ENCODE measurements around the gene CXXC5. TPM values are rescaled to one million over a fixed set of nuclear protein-coding genes. Genes with fewer than 3 reads are reported as not detected.

The CXXC5 gene
- polyA plus RNA-seq, 1 donor from 2014 or later, result 24.4 TPM

DNA sequence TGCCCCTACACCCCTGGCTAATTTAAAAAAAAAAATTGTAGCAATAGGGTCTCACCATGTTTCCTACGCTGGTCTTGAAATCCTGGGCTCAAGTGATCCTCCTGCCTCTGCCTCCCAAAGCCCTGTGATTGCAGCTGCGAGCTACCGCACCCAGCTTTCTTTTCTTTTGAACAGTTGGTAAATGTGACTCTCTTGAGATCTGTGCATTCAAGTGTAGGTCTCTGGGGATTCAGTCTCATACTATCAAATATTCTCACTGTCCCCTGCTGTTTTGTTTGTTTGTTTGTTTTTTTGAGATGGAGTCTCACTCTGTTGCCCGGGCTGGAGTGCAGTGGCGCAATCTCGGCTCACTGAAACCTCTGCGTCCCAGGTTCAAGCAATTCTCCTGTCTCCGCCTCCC, 42.3 kb upstream of the CXXC5 start:
- Histone ChIP-seq H2AFZ (ENCODE audit: low read depth, low read length) (no peak overlapping the region), H3K27ac (ENCODE audit: low read length) (no peak overlapping the region), H3K9me3 (ENCODE audit: low read length) (no peaks in the 10 kb centered on the region), H3K27me3 (ENCODE audit: insufficient read depth, low read depth, low read length) (no peaks in the 10 kb centered on the region), H3K79me2 (replicated peaks; ENCODE audit: insufficient read depth, low read length) (peaks cover 4% of the 10 kb centered on the region), H3K4me2 (ENCODE audit: low read length) (no peak overlapping the region), H3F3A (ENCODE audit: insufficient read depth, low read length, poor library complexity, severe bottlenecking) (no peaks in the 10 kb centered on the region), H3K9me2 (ENCODE audit: insufficient read depth, low read length) (no peaks in the 10 kb centered on the region), H3K36me3 (ENCODE audit: insufficient read depth, low read length) (peaks cover 5% of the 10 kb centered on the region), H4K20me1 (ENCODE audit: insufficient read depth) (no peaks in the 10 kb centered on the region), H3K9ac (ENCODE audit: low read length) (no peak overlapping the region), H3K4me3 (ENCODE audit: low read length) (no peak overlapping the region)
- TF ChIP-seq, protein P1, sequence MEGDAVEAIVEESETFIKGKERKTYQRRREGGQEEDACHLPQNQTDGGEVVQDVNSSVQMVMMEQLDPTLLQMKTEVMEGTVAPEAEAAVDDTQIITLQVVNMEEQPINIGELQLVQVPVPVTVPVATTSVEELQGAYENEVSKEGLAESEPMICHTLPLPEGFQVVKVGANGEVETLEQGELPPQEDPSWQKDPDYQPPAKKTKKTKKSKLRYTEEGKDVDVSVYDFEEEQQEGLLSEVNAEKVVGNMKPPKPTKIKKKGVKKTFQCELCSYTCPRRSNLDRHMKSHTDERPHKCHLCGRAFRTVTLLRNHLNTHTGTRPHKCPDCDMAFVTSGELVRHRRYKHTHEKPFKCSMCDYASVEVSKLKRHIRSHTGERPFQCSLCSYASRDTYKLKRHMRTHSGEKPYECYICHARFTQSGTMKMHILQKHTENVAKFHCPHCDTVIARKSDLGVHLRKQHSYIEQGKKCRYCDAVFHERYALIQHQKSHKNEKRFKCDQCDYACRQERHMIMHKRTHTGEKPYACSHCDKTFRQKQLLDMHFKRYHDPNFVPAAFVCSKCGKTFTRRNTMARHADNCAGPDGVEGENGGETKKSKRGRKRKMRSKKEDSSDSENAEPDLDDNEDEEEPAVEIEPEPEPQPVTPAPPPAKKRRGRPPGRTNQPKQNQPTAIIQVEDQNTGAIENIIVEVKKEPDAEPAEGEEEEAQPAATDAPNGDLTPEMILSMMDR (IDR thresholded peaks at IDR 0.05; ENCODE audit: poor library complexity, severe bottlenecking), result no peak
- no peak for TF ChIP-seq RAD21 (conservative IDR thresholded peaks at IDR 0.05)
- no peak for TF ChIP-seq POLR2AphosphoS5 (IDR thresholded peaks at IDR 0.05)
- TF ChIP-seq TAF1 (IDR thresholded peaks at IDR 0.05; ENCODE audit: low read depth), result no peak
- TF ChIP-seq EZH2 (IDR thresholded peaks at IDR 0.05; ENCODE audit: borderline replicate concordance, insufficient read depth, low read length, poor library complexity, severe bottlenecking), result no peak
- TF ChIP-seq, protein P2, sequence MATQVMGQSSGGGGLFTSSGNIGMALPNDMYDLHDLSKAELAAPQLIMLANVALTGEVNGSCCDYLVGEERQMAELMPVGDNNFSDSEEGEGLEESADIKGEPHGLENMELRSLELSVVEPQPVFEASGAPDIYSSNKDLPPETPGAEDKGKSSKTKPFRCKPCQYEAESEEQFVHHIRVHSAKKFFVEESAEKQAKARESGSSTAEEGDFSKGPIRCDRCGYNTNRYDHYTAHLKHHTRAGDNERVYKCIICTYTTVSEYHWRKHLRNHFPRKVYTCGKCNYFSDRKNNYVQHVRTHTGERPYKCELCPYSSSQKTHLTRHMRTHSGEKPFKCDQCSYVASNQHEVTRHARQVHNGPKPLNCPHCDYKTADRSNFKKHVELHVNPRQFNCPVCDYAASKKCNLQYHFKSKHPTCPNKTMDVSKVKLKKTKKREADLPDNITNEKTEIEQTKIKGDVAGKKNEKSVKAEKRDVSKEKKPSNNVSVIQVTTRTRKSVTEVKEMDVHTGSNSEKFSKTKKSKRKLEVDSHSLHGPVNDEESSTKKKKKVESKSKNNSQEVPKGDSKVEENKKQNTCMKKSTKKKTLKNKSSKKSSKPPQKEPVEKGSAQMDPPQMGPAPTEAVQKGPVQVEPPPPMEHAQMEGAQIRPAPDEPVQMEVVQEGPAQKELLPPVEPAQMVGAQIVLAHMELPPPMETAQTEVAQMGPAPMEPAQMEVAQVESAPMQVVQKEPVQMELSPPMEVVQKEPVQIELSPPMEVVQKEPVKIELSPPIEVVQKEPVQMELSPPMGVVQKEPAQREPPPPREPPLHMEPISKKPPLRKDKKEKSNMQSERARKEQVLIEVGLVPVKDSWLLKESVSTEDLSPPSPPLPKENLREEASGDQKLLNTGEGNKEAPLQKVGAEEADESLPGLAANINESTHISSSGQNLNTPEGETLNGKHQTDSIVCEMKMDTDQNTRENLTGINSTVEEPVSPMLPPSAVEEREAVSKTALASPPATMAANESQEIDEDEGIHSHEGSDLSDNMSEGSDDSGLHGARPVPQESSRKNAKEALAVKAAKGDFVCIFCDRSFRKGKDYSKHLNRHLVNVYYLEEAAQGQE (IDR thresholded peaks at IDR 0.05; ENCODE audit: borderline replicate concordance), result no peak

DNA sequence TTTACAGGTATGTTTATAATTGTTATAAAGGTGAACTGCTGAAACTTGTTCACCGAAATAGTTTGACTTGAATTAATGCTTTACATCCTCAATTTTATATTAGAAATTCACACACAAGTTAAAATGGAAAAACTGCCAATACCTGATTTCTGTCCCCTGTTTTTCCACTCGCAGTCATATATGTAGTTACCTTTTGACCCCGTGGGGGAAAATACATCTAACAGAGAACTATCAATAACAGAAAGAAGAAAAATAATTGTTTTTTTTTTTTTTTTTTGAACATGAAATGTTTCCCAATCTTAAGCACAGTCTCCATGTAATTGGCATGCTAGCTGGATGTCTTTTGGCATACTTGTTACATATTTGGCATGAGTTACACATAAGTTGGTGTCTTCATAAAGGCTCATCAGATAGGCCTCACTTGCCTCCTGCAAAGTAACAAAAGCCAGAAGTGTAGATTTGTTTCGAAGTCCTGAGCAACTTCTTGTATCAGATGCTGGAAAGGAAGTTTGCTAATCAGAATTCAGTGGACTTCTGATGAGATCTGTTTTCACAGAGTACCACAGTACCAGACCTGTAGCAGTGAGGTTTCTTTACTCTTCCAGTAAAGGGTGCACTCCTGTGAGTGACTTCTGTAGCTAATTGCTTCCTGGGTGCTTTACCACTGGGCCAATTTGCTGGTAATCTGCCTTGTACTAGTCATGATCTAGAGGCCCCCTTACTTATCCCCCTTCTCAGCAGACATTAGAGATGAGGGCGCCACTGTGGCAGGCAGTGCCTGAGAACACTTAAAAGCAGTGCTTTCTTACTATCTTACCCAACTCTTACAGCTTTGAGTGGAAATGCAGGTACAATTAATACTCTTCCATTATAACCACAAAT, 36.2 kb upstream of the CXXC5 start:
- Histone ChIP-seq H3F3A (ENCODE audit: insufficient read depth, low read length, poor library complexity, severe bottlenecking) (no peaks in the 10 kb centered on the region), H3K9ac (ENCODE audit: low read length) (no peak overlapping the region), H3K36me3 (ENCODE audit: insufficient read depth, low read length) (no peaks in the 10 kb centered on the region), H3K79me2 (replicated peaks; ENCODE audit: insufficient read depth, low read length) (peaks cover 14% of the 10 kb centered on the region), H3K27ac (ENCODE audit: low read length) (no peak overlapping the region), H3K4me2 (ENCODE audit: low read length) (no peak overlapping the region), H3K9me3 (ENCODE audit: low read length) (no peaks in the 10 kb centered on the region), H4K20me1 (ENCODE audit: insufficient read depth) (no peaks in the 10 kb centered on the region), H2AFZ (ENCODE audit: low read depth, low read length) (no peak overlapping the region), H3K9me2 (ENCODE audit: insufficient read depth, low read length) (no peaks in the 10 kb centered on the region), H3K27me3 (ENCODE audit: insufficient read depth, low read depth, low read length) (no peaks in the 10 kb centered on the region), H3K4me3 (ENCODE audit: low read length) (no peak overlapping the region)
- TF ChIP-seq EZH2 (IDR thresholded peaks at IDR 0.05; ENCODE audit: borderline replicate concordance, insufficient read depth, low read length, poor library complexity, severe bottlenecking), result no peak
- TF ChIP-seq, protein P1 (IDR thresholded peaks at IDR 0.05; ENCODE audit: poor library complexity, severe bottlenecking), result no peak
- no peak for TF ChIP-seq EP300 (conservative IDR thresholded peaks at IDR 0.05; ENCODE audit: poor library complexity, severe bottlenecking)
- TF ChIP-seq RAD21 (conservative IDR thresholded peaks at IDR 0.05), result no peak
- TF ChIP-seq POLR2AphosphoS5 (IDR thresholded peaks at IDR 0.05), result no peak
- TF ChIP-seq SMC3 (conservative IDR thresholded peaks at IDR 0.05; ENCODE audit: poor library complexity), result no peak
- no peak for TF ChIP-seq MXI1 (conservative IDR thresholded peaks at IDR 0.05; ENCODE audit: poor library complexity, severe bottlenecking)
- TF ChIP-seq, protein P2 (IDR thresholded peaks at IDR 0.05; ENCODE audit: borderline replicate concordance), result no peak
- no peak for TF ChIP-seq TAF1 (IDR thresholded peaks at IDR 0.05; ENCODE audit: low read depth)

Measured in neural cell (in vitro differentiated cells).